K562 (cell line): ENCODE data around the gene FOXK2. TPM values are rescaled to one million over a fixed set of nuclear protein-coding genes. Genes with fewer than 3 reads are reported as not detected.

Source experiments
- ATAC-seq: fragments of 200-7000 bp; cut with Tn5 transposase; 3 replicates; pipeline ENCODE4 v1.9.1; 2020; ENCODE audit warnings: moderate library complexity
- BruUV-seq: library from RNA; stranded (reverse); fragments of 400-500 nt; replicated peaks from 2 replicates; lab custom pipeline; 2021; lab: Mats Ljungman, UMichigan
- CTCF ChIA-PET: fragments of 300-600 bp; formaldehyde crosslinking; extraction: SDS; loops from one replicate; lab custom pipeline; 2021; ENCODE audit warnings: low intra/inter-chr PET ratio; lab: Yijun Ruan, JAX
- POLR2A ChIA-PET: fragments of 300-600, 350-650 bp; sonication (Branson Sonifier 250); formaldehyde crosslinking; extraction: SDS; loops from one replicate; lab custom pipeline; 2021; ENCODE audit warnings: antibody characterized with exemption, inconsistent platforms; lab: Yijun Ruan, JAX
- DNase-seq, 4 experiments: peaks; one replicate each; pipeline versions ENCODE4 v3.0.0 to v3.0.0-alpha.2; 2011 to 2018; ENCODE audit warnings: low spot score in 3 of 4, mixed read lengths in 3 of 4; ENCODE audit errors: extremely low read depth in 1 of 4
- FAIRE-seq: peaks from 2 replicates; lab custom pipeline; 2011; peaks lifted over from hg19 to GRCh38; lab: Jason Lieb, UNC
- H2AFZ ChIP-seq: 2 replicates; pipeline ENCODE4 v1.6.0; 2011; ENCODE audit warnings: low read depth, low read length, control low read depth, inconsistent platforms
- H3K27ac ChIP-seq: fragments of 200-600 bp; 3 replicates; pipeline ENCODE4 v1.8.0; 2011; ENCODE audit warnings: low read depth, mild to moderate bottlenecking, control low read depth, inconsistent platforms, low read length, moderate library complexity, mixed read lengths; ENCODE audit errors: extremely low read depth
- H3K27me3 ChIP-seq, 2 experiments: fragments of 300-600 bp in 1 of 2; 2 replicates in 1 of 2; 3 replicates in 1 of 2; pipeline versions ENCODE4 v1.6.0 to v1.8.0; 2011; ENCODE audit warnings: inconsistent platforms in 2 of 2, low read length in 2 of 2, mild to moderate bottlenecking in 1 of 2, mixed read lengths in 1 of 2, moderate library complexity in 1 of 2; ENCODE audit not compliant: control insufficient read depth in 2 of 2, insufficient read depth in 2 of 2
- H3K36me3 ChIP-seq: fragments of 300-600 bp; 3 replicates; pipeline ENCODE4 v1.8.0; 2011; ENCODE audit warnings: mild to moderate bottlenecking, low read length, inconsistent platforms; ENCODE audit not compliant: control insufficient read depth, insufficient read depth
- H3K4me1 ChIP-seq, 2 experiments: fragments of 200-600 bp in 1 of 2; replicated peaks in 1 of 2; 2 replicates in 1 of 2; 3 replicates in 1 of 2; pipeline versions ENCODE4 v1.5.1 to v1.8.0; 2011; ENCODE audit warnings: inconsistent platforms in 2 of 2, low read length in 2 of 2, mild to moderate bottlenecking in 1 of 2, mixed read lengths in 1 of 2, moderate library complexity in 1 of 2; ENCODE audit not compliant: control insufficient read depth in 2 of 2, insufficient read depth in 2 of 2
- H3K4me2 ChIP-seq: 2 replicates; pipeline ENCODE4 v1.6.1; 2011; ENCODE audit warnings: low read length, control low read depth, inconsistent platforms, mixed read lengths; ENCODE audit not compliant: insufficient read depth
- H3K4me3 ChIP-seq: fragments of 200-600 bp; sonication (generic), shearing (Covaris generic); 2 replicates; pipeline ENCODE4 v1.5.1; 2016; ENCODE audit warnings: control low read depth, inconsistent platforms
- H3K79me2 ChIP-seq: fragments of 200-600 bp; 3 replicates; pipeline ENCODE4 v1.8.0; 2011; ENCODE audit warnings: low read length, inconsistent platforms; ENCODE audit not compliant: control insufficient read depth, insufficient read depth
- H3K9ac ChIP-seq, 2 experiments: 2 replicates each; pipeline versions ENCODE4 v1.6.0 to v1.6.1; 2011; ENCODE audit warnings: low read depth in 2 of 2, low read length in 2 of 2, control low read depth in 1 of 2, inconsistent platforms in 1 of 2, mild to moderate bottlenecking in 1 of 2, mixed read lengths in 1 of 2; ENCODE audit not compliant: insufficient read depth in 1 of 2
- H3K9me1 ChIP-seq: one replicate; pipeline ENCODE4 v1.6.0; 2011; ENCODE audit warnings: inconsistent platforms, mild to moderate bottlenecking, low read length, moderate library complexity; ENCODE audit not compliant: control insufficient read depth, insufficient read depth
- H3K9me3 ChIP-seq: replicated peaks from 2 replicates; pipeline ENCODE4 v1.5.1; 2011; ENCODE audit warnings: low read depth, low read length, inconsistent platforms; ENCODE audit not compliant: control insufficient read depth, insufficient read depth
- H4K20me1 ChIP-seq: replicated peaks from 2 replicates; pipeline ENCODE4 v1.6.1; 2011; ENCODE audit warnings: low read length, inconsistent platforms, mixed read lengths; ENCODE audit not compliant: control insufficient read depth, insufficient read depth
- NFRKB ChIP-seq: fragments of 450-650 bp; IDR thresholded peaks from 2 replicates; pipeline ENCODE4 v1.6.1; 2016; ENCODE audit warnings: low read depth
- NFXL1 ChIP-seq: fragments of 450-650 bp; formaldehyde crosslinking; IDR thresholded peaks from 2 replicates; pipeline ENCODE4 v1.4.0; 2021; ENCODE audit warnings: mild to moderate bottlenecking
- U2AF1 ChIP-seq: fragments of 200-400 bp; formaldehyde crosslinking; optimal IDR thresholded peaks from 2 replicates; pipeline ENCODE3; 2017; ENCODE audit warnings: mild to moderate bottlenecking, low read depth, low read length, moderate library complexity
- ZNF12 ChIP-seq: sonication (generic); formaldehyde crosslinking; IDR thresholded peaks from 2 replicates; pipeline ENCODE4 v1.4.0; 2020; ENCODE audit warnings: mild to moderate bottlenecking, missing genetic modification reagents
- WGBS: fragments of 100-300 bp; shearing (Covaris generic); methylation state at CpG from one replicate; pipeline ENCODE4 v1.1.6; 2016; ENCODE audit warnings: low coverage, mixed read lengths; ENCODE audit not compliant: insufficient coverage; ENCODE audit errors: missing lambda C conversion rate; 5-methylcytosine and 5-hydroxymethylcytosine counted together
- in situ Hi-C: fragments of 300-500 bp; cut with MboI; formaldehyde crosslinking; loops from 4 replicates; pipeline ENCODE4 v1.15.0; 2018; ENCODE audit warnings: inconsistent platforms, mixed read lengths
- intact Hi-C: fragments of 100-400 bp; cut with micrococcal nuclease; formaldehyde crosslinking; loops from 2 replicates; pipeline ENCODE4 v1.14.2; 2022
- polyA plus RNA-seq, 8 experiments: library from polyadenylated mRNA; depleted of rRNA in 4 of 8; stranded (reverse) in 5 of 8; unstranded in 3 of 8; fragments of >200 nt; fragmentation: Nextera tagmentation in 2 of 8; fragmentation: Illumina TruSeq in 1 of 8; extraction: Ambion mirVana in 2 of 8; extraction: Trizol in 1 of 8; gene quantifications; 2 replicates each; pipeline versions ENCODE4 v1.2.1 to v1.2.3, GENCODE V29; 2011 to 2014; ENCODE audit warnings: inconsistent platforms in 1 of 8, missing spikeins in 1 of 8
- total RNA-seq, 7 experiments: library from RNA; depleted of rRNA in 6 of 7; stranded (reverse); fragments of >200 nt in 6 of 7; fragmentation: Illumina TruSeq in 2 of 7; extraction: Trizol in 2 of 7; gene quantifications; 2 replicates each; pipeline versions ENCODE4 v1.2.1 to v1.2.3, GENCODE V29; 2011 to 2021; ENCODE audit warnings: low replicate concordance in 1 of 7

FOXK2 gene
- total and polyA plus RNA-seq, 9 of the 15 experiments (the other 6 are each of a cell fraction or from before 2014, with no cell fraction given) = 3.0 to 86.0 (median 44.1) TPM

GRCh38 chr17:82582213-82582612 lies 62.7 kb downstream of the FOXK2 start:
- Histone ChIP-seq H4K20me1 (no peaks in the 10 kb centered on the region), H3K27me3 (no peaks in the 10 kb centered on the region), H3K9me1 (no peaks in the 10 kb centered on the region), H3K27ac (no peak overlapping the region), H3K4me2 (no peak overlapping the region), H3K9ac (no peak overlapping the region), H3K9me3 (no peaks in the 10 kb centered on the region), H3K4me1 (peaks cover 0 to 10% of the 10 kb centered on the region in 2 experiments; a peak in 1 of 5 replicates), H3K79me2 (peaks cover 27% of the 10 kb centered on the region), H3K4me3 (no peak overlapping the region), H2AFZ (no peak overlapping the region), H3K36me3 (peaks cover 74% of the 10 kb centered on the region; the same call in 2 of the 3 replicates)
- intact Hi-C loops (no loop called here), in situ Hi-C loops (no loop called here)
- no peak for TF ChIP-seq ZNF12
- ChIA-PET CTCF (no interaction called here), POLR2A (interaction anchor here (0.7 kb wide), 1 partner anchor 225 kb away, joined by 3 read pairs; no protein-coding TSS in a partner anchor)
- FAIRE-seq (no peak), ATAC-seq (no peak), DNase-seq (no peak)
- 92% methylated on average over 8 of the region's 8 CpGs for WGBS
- BruUV-seq = no TSS peak

- no peaks in the 10 kb centered on the region for H3K9me1 ChIP-seq
- no peaks in the 10 kb centered on the region for H3K9me3 ChIP-seq
- no peak overlapping the region for H3K27ac ChIP-seq
- H4K20me1 ChIP-seq = no peaks in the 10 kb centered on the region
- no peak overlapping the region for H3K4me2 ChIP-seq
- peaks cover 0 to 10% of the 10 kb centered on the region in 2 experiments; a peak in 1 of 5 replicates for H3K4me1 ChIP-seq
- in situ Hi-C loops (no loop called here), intact Hi-C loops (no loop called here)
- FAIRE-seq (no peak), ATAC-seq (no peak), DNase-seq (no peak)
- 93% methylated on average over 11 of the region's 11 CpGs for whole genome bisulfite sequencing
- H3K9ac ChIP-seq = no peak overlapping the region
- ChIA-PET CTCF (no interaction called here), POLR2A (no interaction called here)
- H3K27me3 ChIP-seq = no peaks in the 10 kb centered on the region
- no peak overlapping the region for H3K4me3 ChIP-seq
- no peak for TF ChIP-seq U2AF1
- no peak for TF ChIP-seq NFXL1 (CRISPR knock-in tag)
- no peak for TF ChIP-seq NFRKB
- BruUV-seq = no TSS peak
- peaks cover 76% of the 10 kb centered on the region; the same call in 2 of the 3 replicates for H3K36me3 ChIP-seq
- H2AFZ ChIP-seq = no peak overlapping the region
- H3K79me2 ChIP-seq = peaks cover 27% of the 10 kb centered on the region
Observed at GRCh38 chr17:82582709-82583108, 63.2 kb downstream of the FOXK2 start.
